ENCODE measurements around the gene B3GNT9. TPM values are rescaled to one million over a fixed set of nuclear protein-coding genes. Genes with fewer than 3 reads are reported as not detected.

B3GNT9 gene, protein sequence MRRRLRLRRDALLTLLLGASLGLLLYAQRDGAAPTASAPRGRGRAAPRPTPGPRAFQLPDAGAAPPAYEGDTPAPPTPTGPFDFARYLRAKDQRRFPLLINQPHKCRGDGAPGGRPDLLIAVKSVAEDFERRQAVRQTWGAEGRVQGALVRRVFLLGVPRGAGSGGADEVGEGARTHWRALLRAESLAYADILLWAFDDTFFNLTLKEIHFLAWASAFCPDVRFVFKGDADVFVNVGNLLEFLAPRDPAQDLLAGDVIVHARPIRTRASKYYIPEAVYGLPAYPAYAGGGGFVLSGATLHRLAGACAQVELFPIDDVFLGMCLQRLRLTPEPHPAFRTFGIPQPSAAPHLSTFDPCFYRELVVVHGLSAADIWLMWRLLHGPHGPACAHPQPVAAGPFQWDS
- total RNA-seq (2021; ENCODE audit: unreplicated experiment) (11.5 TPM), Bru-seq, nascent RNA (percentile 56 among the genes with signal in this experiment), BruChase-seq, experiment 1, labeled RNA remaining after a 2-hour chase (percentile 83 among the genes with signal in this experiment), BruChase-seq, experiment 2, labeled RNA remaining after a 6-hour chase (percentile 78 among the genes with signal in this experiment)
- 13.8 TPM for polyA plus RNA-seq (2012; ENCODE audit: insufficient read length)
- long read RNA-seq, transcript B3GNT9-201 (2 exons, 2,917 nt) = major isoform, 5 of 16 reads
- long read RNA-seq, partial matches to known transcripts = 0 of 16 reads
- long read RNA-seq, other reads (novel, unspliced or antisense) = 11 of 16 reads

DNA sequence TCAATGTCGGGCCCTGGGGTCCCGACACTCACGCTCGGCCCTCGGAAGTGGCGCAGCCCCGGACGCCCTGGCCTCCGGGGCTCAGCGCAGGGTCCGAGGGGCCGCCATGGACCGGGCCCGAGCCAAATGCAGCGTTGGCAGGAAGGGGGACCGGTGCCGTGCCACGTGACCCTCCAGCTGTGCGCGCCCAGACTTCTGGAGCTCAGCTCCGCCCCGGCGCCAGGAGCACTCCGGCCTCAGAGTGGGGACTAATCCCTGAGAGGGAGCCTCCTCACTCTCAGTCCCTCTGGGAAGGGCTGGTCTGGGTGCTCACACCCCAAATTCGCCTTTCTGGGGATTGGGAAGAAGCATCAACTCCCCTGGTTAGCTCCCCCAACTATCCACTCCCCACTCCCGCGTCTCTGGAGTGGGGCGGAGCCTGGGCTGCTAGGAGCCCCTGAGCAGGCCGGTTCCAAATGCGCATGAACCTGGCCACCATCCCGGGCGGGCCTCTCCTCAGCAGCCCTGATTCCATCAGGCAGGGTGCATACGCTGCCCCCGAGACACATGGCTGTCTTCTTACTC lies at the start of gene B3GNT9:
TSS of gene B3GNT9 (minus strand) at position 166 of the 564 bp plus-strand sequence. CDS start 513 bp downstream, outside the sequence.
- TF ChIP-seq POLR2AphosphoS5 (IDR thresholded peaks at IDR 0.05; ENCODE audit: low read depth, low read length) = peak; percentile 8; the same call in 1 of the 2 replicates
- TF ChIP-seq, protein P1, sequence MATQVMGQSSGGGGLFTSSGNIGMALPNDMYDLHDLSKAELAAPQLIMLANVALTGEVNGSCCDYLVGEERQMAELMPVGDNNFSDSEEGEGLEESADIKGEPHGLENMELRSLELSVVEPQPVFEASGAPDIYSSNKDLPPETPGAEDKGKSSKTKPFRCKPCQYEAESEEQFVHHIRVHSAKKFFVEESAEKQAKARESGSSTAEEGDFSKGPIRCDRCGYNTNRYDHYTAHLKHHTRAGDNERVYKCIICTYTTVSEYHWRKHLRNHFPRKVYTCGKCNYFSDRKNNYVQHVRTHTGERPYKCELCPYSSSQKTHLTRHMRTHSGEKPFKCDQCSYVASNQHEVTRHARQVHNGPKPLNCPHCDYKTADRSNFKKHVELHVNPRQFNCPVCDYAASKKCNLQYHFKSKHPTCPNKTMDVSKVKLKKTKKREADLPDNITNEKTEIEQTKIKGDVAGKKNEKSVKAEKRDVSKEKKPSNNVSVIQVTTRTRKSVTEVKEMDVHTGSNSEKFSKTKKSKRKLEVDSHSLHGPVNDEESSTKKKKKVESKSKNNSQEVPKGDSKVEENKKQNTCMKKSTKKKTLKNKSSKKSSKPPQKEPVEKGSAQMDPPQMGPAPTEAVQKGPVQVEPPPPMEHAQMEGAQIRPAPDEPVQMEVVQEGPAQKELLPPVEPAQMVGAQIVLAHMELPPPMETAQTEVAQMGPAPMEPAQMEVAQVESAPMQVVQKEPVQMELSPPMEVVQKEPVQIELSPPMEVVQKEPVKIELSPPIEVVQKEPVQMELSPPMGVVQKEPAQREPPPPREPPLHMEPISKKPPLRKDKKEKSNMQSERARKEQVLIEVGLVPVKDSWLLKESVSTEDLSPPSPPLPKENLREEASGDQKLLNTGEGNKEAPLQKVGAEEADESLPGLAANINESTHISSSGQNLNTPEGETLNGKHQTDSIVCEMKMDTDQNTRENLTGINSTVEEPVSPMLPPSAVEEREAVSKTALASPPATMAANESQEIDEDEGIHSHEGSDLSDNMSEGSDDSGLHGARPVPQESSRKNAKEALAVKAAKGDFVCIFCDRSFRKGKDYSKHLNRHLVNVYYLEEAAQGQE (IDR thresholded peaks at IDR 0.05; ENCODE audit: insufficient read depth in 1 of 2, low read depth in 2 of 2, low read length in 1 of 2) = no peak
- intact Hi-C loops (cut with micrococcal nuclease; ENCODE audit: unreplicated experiment) (loop anchor here (10.0 kb wide), 2 partner anchors 136 to 176 kb away; no protein-coding TSS in a partner anchor), in situ Hi-C loops (cut with HindIII; ENCODE audit: low pct_unique_long_range_greater_than_20kb, low sequenced_read_pairs) (no loop called here)
- DNase-seq (ENCODE audit: low read depth, low spot score) (no peak), ATAC-seq (peak; percentile 82)
- H3K9me3 ChIP-seq (ENCODE audit: control insufficient read depth, insufficient read depth, low read depth, low read length) = no peaks in the 10 kb centered on the region
- BruUV-seq (replicated peaks) = no TSS peak
- H3K27me3 ChIP-seq (ENCODE audit: control insufficient read depth, insufficient read depth, low read length) = no peaks in the 10 kb centered on the region
- peak within 1 kb of the TSS; percentile 82 for H3K27ac ChIP-seq (ENCODE audit: low read length)
- CTCF ChIA-PET = no interaction called here
- H3K4me1 ChIP-seq (ENCODE audit: control insufficient read depth, insufficient read depth, low read length) = peaks cover 6% of the 10 kb centered on the region
- POLR2A ChIA-PET = no interaction called here
- no peaks in the 10 kb centered on the region for H3K36me3 ChIP-seq (ENCODE audit: control insufficient read depth, insufficient read depth, low read length)
- H3K4me3 ChIP-seq (ENCODE audit: low read depth in 2 of 2, low read length in 2 of 2) = peak within 1 kb of the TSS; percentile 56 to 75

DNA sequence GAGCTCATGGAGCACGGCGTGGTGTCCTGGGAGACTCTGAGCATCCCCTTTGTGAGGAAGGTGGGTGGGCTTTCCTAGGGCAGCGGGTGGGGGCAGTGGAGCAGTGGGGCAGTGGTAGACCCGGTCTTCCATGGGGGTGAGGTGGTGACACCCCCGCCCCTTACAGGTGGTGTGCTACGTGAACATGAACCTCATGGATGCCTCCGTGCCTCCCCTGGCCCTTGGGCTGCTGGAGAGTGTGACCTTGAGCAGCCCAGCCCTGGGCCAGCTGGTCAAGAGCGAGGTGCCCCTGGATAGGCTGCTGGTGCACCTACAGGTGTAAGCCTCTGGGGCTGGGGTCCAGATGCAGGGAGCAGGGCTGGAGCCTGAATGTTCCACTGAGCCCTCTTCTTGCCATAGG lies 49.7 kb upstream of the B3GNT9 start:
- Histone ChIP-seq H3K36me3 (ENCODE audit: control insufficient read depth, insufficient read depth, low read length) (peaks cover under 1% of the 10 kb centered on the region), H3K4me3 (ENCODE audit: low read depth in 2 of 2, low read length in 2 of 2) (no peak overlapping the region), H3K4me1 (ENCODE audit: control insufficient read depth, insufficient read depth, low read length) (peaks cover 14% of the 10 kb centered on the region), H3K27me3 (ENCODE audit: control insufficient read depth, insufficient read depth, low read length) (no peaks in the 10 kb centered on the region), H3K9me3 (ENCODE audit: control insufficient read depth, insufficient read depth, low read depth, low read length) (no peaks in the 10 kb centered on the region), H3K27ac (ENCODE audit: low read length) (no peak overlapping the region)
- intact Hi-C loops (cut with micrococcal nuclease; ENCODE audit: unreplicated experiment) (no loop called here), in situ Hi-C loops (cut with HindIII; ENCODE audit: low pct_unique_long_range_greater_than_20kb, low sequenced_read_pairs) (no loop called here)
- POLR2A ChIA-PET = no interaction called here
- DNase-seq (ENCODE audit: low read depth, low spot score) (no peak), ATAC-seq (no peak)
- CTCF ChIA-PET = interaction anchor here (0.6 kb wide), 1 partner anchor 231 kb away, joined by 5 read pairs; no protein-coding TSS in a partner anchor
- no TSS peak for BruUV-seq (replicated peaks)
- TF ChIP-seq POLR2AphosphoS5 (IDR thresholded peaks at IDR 0.05; ENCODE audit: low read depth, low read length) (no peak), TCF7L2 (IDR thresholded peaks at IDR 0.05; ENCODE audit: low read depth, low read length) (no peak)
- TF ChIP-seq, protein P2, sequence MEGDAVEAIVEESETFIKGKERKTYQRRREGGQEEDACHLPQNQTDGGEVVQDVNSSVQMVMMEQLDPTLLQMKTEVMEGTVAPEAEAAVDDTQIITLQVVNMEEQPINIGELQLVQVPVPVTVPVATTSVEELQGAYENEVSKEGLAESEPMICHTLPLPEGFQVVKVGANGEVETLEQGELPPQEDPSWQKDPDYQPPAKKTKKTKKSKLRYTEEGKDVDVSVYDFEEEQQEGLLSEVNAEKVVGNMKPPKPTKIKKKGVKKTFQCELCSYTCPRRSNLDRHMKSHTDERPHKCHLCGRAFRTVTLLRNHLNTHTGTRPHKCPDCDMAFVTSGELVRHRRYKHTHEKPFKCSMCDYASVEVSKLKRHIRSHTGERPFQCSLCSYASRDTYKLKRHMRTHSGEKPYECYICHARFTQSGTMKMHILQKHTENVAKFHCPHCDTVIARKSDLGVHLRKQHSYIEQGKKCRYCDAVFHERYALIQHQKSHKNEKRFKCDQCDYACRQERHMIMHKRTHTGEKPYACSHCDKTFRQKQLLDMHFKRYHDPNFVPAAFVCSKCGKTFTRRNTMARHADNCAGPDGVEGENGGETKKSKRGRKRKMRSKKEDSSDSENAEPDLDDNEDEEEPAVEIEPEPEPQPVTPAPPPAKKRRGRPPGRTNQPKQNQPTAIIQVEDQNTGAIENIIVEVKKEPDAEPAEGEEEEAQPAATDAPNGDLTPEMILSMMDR (IDR thresholded peaks at IDR 0.05) = no peak

Measured in Panc1 (cell line).